ENCODE measurements around the gene BLM. TPM values are rescaled to one million over a fixed set of nuclear protein-coding genes. Genes with fewer than 3 reads are reported as not detected.
"Not testable (repeated sequence)": the region's sequence is repeated elsewhere in the genome, so short reads cannot be mapped to it uniquely, and the experiment has no call there.

The BLM gene
- polyA plus RNA-seq (ENCODE audit: insufficient read length in 4 of 4): 10 to 100 TPM; 10.3 to 14.4 (median 12.3) TPM

DNA sequence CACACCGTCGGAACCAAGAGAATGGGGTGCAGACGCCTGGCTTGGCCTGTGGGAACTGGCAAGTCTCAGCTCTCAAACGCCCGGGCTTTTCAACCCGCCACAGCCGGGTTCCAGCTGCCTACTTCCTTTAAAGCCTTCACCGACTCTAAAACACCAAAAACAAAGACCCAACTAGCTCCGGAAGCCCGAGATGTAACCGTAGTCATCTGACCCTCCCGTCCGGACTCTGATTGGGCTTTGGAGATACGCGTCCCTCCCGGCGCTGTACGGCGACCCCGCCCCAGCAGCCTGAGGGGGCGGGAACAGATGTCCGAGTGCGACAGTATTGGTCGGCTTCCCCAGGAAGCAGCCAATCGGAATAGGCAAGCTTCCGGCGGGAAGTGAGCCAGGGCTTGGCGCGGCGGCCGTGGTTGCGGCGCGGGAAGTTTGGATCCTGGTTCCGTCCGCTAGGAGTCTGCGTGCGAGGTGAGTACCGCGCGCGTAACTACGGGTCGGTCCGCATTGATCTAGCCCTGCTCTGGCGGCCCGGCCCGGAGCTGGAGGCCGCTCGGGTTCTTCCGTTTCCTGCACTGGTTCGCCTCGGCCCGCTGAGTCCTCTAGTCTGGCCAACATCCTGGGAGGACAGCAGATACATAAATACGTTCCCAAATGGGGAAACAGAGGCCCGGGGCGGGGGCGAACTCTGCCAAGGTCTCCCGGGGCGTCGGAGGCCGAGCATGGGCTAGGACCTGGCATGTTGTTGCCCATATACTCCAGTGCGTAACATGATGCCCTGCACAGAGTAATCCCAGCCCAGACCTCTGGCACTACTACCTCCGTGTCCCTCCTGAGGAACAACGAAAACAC lies at the start of gene BLM:
Gene BLM, plus strand, starts transcription at position 371 of the 846 bp plus-strand sequence. CDS start 30,047 bp downstream, outside the sequence.
- DNase-seq (ENCODE audit: low read depth in 4 of 4, low spot score in 3 of 4): peak; percentile 89 to 95 (median 92)

DNA sequence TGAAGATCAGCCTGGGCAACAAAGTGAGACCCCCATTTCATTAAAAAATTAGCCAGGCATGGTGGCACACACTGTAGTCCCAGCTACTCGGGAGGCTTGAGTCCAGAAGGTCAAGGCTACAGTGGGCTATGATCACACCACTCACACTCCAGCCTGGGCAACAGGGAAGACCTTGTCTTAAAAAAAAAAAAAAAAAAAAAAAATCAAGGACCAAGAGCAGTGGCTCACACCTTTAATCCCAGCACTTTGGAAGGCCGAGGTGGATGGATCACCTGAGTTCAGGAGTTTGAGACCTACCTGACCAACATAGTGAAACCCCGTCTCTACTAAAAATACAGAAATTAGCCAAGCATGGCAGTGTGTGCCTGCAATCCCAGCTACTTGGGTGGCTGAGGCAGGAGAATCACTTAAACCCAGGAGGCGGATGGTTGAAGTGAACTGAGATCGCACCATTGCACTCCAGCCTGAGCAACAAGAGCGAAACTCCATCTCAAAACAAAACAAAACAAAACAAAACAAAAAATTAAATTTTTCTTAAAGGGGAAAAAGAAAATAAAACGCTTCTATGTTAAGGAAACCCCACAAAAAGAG lies 49.3 kb upstream of the BLM start:
- DNase-seq (ENCODE audit: low read depth in 4 of 4, low spot score in 3 of 4): not testable (repeated sequence)

DNA sequence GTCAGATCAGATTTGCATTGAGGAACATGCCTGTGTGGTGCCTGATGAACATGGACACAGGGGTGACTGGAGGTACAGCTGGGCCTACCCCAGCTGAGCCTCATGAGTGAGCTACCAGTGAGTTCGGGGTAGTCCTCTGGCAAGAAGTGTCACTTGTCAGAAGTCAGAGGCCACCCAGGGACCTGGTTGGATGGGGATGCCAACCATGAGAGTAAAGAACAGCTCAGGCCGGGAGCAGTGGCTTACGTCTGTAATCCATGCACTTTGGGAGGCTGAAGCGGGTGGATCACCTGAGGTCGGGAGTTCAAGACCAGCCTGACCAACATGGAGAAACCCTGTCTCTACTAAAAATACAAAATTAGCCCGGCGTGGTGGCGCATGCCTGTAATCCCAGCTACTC lies 46.5 kb upstream of the BLM start:
- DNase-seq (ENCODE audit: low read depth in 4 of 4, low spot score in 3 of 4): not testable (repeated sequence)

DNA sequence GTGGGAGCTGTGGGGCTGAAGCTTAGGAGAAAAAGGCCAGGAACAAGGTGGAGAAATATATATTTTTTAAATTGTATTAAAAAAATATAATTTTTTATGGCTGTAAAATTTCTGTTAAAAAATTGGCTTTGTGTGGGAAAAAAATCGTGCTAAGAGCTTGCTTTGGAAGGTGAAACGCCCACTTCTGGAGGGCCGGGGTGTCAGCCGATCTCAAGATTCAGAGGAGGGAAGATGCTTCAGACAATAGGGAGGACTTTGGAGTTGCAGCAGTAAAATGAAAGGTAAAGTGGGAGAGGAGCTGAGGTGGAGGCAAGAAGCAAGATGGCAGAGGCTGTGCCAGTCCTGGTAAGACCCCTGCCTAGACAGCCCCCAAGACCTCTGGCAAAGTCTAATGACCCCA lies 45.9 kb upstream of the BLM start:
- DNase-seq (ENCODE audit: low read depth in 4 of 4, low spot score in 3 of 4): no peak

DNA sequence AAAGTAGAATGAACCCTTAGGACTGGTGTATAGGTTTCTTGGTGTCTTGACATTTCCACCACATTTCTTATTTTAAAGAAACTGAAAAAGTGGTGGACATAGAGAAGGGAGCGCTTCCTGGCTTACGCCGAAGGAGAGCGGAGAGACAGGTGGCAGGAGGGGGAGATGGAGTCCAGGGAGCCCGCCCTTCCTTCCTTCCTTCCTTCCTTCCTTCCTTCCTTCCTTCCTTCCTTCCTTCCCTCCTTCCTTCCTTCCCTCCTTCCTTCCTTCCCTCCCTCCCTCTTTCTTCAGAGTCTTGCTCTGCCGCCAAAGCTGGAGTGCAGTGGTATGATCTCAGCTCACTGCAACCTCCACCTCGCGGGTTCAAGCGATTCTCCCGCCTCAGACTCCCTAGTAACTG lies 43.8 kb upstream of the BLM start:
- not testable (repeated sequence) for DNase-seq (ENCODE audit: low read depth in 4 of 4, low spot score in 3 of 4)

DNA sequence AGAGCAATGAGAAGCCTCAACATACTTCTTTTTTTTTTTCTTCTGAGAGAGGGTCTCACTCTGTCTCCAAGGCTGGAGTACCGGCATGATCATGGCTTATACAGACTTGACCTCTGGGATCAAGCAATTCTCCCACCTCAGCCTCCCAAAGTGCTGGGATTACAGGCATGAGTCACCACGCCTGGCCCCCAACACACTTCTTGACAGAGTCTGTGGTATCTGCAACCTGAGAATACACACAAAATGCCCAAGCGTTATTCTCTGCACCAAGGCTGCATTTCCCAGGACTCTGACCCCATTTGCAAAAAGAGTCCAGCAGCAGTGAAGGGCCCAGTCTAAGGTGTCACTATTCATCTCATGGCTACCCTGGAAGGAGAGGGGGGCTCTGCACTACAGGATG lies 42.7 kb upstream of the BLM start:
- no peak for DNase-seq (ENCODE audit: low read depth in 4 of 4, low spot score in 3 of 4)

DNA sequence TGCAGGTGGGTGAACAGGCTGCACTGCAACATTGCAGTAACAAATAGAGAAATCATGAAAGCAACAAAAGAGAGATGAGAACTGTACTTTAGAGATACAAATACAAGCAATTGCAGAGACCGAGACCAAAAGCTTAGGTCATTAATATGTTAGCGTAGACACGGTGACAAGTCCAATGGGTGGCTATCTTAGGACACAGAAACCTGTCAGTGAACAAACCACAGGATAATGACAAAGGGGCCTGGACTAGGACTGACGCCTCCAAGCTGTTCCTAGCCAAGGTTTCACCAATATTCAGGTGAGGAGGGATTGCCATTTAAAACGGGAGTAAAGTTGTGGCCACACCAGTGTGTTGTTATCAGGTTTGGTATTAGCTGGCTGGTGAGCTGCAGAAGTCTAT lies 41.7 kb upstream of the BLM start:
- no peak for DNase-seq (ENCODE audit: low read depth in 4 of 4, low spot score in 3 of 4)

DNA sequence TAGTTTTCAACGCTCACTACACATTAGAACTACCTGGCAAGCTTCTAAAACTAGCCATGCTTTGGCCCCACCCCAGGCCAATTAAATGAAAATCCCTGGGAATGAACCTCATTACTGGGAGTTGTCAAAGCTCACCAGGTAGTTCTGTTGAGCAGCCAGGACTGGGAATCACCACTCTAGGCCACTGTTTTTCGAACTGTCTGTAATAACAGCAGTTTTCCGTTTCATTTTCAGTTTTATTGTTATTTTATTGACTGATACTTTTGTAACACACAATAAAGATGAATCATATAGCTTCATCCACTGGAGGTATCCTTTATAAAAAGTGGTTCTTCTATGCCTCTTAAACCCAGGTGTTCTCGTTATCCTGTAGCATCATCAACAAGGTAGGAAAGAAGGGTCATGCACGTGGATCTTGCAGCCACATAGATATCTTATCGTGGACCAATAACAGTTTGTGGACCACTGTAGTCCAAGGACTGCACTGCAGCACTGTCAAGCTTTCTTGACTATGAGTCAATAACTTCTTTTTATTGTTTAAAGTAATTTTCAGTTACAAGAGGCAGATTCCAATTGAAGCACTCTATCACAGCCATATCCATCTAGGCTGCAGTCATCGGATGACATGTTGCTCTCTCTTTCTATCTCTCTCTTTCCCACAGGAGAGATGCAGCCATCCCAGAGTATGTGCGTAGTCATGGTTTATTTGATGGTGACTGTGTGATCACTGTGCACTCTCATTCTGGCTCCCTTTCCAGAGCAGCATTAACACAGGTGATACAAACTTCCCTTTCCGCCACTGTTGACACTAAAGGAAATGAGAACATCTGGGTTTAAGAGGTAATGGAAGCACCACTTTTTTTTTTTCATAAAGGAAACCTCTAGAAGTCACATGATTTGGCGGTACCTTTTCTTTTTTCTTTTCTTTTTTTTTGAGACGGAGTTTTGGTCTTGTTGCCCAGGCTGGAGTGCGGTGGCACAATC lies 39.0 kb upstream of the BLM start:
- no peak for DNase-seq (ENCODE audit: low read depth in 4 of 4, low spot score in 3 of 4)

DNA sequence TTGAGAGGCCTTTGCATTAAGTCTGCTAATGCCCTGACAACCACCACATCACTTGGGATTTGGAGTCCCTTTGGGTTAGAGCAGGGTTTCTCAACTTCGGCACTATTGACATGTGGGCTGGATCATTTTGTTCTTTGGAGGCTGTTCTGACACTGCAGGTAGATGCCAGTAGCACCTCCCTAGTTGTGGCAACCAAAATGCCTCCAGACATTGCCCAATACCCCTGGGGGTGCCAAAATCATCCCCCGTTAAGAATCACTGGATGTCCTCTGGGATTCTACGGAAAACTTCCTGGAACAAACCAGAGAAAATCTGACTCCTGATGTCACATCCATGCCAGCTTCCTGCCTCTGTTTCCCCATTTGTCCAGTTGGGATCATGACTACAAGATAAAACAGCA lies 37.2 kb upstream of the BLM start:
- DNase-seq (ENCODE audit: low read depth in 4 of 4, low spot score in 3 of 4): no peak

DNA sequence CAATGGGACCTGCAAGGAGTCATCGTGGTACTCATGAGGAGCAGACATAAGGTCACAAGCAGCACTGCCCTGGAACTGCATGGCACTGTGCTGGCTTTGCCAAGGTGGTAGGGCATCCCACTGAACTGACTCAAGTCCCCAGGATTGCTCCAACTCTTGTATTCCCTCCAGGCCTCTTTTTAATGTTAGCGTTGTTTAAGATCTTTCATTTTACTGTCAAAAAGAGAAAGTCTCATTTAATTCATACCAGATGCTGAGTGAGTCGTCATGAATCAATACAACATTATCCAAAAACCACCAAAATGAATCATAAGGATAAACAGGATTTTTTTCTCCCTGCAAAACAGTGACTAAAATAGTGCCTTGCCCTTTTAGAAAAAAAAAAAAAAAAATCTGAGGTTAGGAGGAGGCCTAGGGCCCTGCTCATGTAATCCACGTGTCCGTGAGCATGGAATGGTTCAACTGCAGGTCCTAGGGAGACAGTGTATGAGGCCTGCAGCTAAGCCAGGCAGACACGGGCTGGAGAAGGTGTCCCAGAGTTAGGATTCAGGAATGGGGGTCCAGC lies 36.7 kb upstream of the BLM start:
- DNase-seq (ENCODE audit: low read depth in 4 of 4, low spot score in 3 of 4): no peak

DNA sequence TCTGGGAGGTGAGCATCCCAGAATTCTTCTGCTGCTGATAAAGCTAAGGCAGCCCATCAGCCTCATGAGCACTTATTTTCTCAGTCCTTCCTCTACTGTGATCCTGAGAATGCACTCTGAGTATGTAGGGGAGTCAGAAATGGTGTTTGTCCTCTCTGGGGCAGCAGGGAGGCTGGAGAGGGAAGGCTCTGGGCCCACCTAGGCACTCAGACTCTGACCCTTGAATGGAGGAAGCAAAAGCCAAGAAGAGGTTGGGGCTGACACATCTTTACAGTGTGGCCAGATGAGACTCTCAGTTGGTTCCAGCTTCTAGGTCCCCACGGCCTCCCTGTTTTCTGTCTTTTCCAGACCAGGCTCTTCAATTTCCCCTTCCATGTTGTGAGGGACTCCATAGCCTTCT lies 36.1 kb upstream of the BLM start:
- no peak for DNase-seq (ENCODE audit: low read depth in 4 of 4, low spot score in 3 of 4)

DNA sequence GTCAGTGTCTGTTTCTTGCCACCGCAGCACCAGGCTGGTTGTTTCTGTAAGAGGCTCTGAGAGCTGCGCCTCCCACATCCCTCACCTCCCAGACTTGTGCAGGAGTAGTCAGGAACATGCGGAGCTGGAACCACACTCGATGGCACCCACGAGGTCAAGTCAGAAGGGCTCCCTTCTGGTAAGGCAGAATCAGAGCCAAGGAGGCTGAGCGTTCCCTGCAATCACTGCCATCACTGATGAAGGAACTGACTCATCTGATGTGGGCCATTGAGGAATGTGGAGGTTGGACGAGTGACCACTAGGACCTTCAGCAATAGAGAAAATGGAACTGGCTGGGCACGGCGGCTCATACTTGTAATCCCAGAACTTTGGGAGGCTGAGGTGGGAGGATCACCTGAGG lies 35.7 kb upstream of the BLM start:
- DNase-seq (ENCODE audit: low read depth in 4 of 4, low spot score in 3 of 4): no peak

DNA sequence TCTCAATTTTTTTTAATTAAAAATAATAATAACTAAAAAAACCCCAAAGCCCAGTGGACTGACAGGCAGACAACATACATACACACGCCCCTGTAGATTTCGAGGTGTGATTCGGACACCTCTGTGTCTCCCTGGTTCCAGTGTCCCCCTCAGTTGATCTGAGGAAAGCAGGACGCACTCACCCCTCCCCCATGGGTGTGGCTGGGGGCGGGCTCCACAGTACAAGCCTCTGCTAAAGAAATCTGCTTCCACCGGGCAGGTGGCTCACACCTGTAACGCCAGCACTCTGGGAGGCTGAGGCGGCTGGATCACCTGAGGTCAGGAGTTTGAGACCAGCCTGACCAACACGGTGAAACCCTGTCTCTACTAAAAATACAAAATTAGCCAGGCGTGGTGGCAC lies 33.8 kb upstream of the BLM start:
- DNase-seq (ENCODE audit: low read depth in 4 of 4, low spot score in 3 of 4): no peak

DNA sequence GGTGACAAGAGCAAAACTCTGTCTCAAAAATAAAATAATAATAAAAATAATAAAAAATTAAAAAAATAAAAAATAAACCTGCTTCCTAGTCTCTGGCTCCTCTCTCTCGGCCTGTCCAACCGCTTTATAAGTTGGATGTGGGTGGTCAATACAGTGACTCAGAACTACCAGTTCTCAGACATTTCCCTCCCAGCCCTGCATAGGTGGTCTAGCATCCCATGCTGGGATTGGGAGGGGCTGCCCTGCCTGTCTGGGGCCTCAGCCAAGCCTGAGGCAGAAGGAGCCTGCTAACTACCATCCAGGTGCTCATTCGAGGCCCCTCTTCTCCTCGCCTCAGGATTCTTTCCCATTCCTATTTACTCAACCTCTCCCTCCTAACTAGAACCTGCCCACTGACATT lies 33.3 kb upstream of the BLM start:
- no peak for DNase-seq (ENCODE audit: low read depth in 4 of 4, low spot score in 3 of 4)

DNA sequence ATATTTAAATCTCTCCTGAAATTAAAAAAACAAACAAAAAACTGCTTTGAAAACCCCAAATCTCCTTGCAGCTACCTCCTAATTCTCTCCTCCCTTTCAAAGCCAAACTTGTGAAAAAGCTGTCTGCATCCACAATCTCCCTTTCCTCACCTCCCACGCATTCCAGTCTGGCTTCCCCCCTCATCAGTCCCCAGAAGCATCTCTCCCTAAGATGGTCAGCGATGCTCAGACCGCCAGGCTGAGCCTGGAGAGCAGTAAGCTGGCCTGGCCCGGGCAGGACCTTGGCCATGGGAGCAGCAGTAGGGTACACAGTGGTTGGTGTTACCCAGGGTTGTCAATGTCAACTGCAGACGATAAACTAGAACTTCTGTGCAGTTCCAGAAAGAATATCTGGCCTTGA lies 32.9 kb upstream of the BLM start:
- no peak for DNase-seq (ENCODE audit: low read depth in 4 of 4, low spot score in 3 of 4)

DNA sequence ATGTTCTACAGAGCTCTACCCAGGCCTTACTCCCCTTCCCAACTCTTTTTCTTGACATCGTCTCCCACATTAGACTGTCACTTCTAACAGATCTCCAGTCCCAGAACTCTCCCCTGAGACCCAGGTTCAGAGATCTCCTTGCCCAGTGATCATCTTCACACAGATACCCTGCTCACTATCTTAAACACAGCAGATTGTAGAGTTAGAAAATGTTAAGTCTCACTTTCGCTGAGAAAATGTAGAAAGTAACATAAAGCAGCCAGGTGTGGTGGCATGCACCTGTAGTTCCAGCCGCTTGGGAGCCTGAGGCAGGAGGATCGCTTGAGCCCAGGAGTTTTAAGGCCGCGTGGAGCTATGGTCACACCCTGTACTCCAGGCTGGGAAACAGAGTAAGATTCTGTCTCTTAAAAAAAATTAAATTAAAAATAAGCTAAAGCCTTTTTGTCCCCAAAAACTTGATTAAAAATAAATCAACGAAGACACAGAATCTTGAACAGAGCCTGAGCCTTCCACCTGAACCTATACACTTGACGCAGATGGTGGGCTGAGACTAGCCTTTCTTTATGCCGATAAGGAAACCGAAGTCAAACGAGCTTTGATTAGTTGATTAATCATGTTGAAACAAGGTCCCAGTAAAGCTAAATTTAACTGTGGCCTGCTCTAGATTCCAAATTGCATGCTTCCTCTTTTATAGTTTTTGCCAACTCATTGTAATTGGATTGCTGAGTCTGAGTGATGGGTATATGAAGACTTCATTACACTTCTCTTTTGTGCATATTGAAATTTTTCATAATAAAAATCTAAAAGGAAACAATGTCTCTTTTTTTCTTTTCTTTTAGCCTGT lies 31.3 kb upstream of the BLM start:
- DNase-seq (ENCODE audit: low read depth in 4 of 4, low spot score in 3 of 4): no peak

DNA sequence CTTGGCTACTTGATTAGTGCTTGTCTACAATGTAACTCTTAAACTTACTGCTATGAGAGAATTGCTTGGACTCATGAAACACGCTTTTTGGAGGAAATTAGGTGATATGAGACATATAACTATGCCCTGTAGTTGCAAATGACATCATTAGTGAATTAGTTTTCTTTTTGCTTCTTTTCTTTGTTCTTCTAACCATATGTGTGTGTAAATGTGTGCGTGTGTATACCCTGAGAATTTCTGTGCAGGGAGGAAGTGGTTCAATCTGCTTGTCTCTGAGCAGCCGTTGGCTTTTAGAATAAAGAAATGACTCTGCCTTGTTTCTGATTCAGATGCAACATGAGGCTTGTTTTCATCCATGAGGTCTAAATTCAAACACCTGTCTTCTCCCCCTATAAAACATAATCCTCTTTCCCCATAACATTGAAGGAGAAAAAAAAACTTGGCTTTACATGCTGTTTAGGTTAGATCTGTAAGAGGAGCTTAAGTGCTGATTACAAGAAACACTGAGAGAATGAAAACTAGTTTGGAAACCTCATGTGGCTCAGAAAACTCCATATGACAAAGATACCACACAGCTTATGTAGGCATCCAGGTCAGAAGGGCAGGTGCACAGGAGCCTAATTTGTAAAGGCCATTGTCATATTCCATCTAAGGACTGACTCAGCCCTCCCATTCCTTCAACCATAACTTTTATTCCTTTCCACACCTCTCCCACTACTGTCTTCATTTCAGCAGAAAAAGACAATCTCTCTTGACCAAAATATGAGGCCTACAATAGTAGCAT lies 30.5 kb upstream of the BLM start:
- no peak for DNase-seq (ENCODE audit: low read depth in 4 of 4, low spot score in 3 of 4)

DNA sequence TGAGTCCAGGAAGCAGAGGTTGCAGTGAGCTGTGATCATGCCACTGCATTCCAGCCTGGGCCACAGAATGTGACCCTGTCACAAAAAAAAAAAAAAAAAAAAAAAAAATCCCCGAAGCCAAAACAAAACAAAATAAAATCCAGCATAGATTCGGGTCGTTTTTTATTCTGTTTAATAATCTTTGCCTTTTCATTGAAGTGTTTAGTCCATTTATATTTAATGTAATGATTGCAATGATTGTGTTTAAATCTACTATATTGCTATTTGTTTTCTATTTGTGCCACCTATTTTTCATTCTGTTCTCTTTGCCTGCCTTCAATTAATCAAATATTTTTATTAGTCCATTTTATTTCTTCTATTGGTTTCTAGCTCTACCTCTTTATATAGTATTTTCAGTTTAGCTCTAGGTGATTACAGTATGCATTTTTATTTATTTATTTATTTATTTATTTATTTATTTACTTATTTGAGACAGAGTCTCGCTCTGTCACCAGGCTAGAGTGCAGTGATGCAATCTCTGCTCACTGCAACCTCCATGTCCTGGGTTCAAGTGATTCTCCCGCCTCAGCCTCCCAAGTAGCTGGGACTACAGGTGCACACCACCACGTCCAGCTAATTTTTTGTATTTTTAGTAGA lies 27.7 kb upstream of the BLM start:
- not testable (repeated sequence) for DNase-seq (ENCODE audit: low read depth in 4 of 4, low spot score in 3 of 4)

DNA sequence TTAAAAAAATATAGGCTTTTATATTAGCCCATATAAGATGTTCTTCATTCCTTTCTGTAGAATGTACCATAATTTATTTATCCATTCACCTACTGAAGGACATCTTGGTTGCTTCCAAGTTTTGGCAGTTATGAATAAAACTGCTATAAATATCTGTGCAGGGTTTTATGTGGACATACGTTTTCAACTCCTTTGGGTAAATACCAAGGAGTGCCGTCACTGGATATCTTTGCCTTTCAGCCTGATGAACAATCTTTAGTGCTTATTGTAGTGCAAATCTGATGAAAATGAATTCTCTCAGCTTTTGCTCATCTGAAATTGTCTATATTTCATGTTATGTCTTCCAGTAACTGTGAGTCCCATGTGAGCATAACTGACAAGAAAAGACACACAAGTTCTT lies 26.6 kb upstream of the BLM start:
- DNase-seq (ENCODE audit: low read depth in 4 of 4, low spot score in 3 of 4): no peak

All from right renal pelvis (tissue), 4 donors.